ENCODE data around the gene KIF1A.

Gene KIF1A

DNA sequence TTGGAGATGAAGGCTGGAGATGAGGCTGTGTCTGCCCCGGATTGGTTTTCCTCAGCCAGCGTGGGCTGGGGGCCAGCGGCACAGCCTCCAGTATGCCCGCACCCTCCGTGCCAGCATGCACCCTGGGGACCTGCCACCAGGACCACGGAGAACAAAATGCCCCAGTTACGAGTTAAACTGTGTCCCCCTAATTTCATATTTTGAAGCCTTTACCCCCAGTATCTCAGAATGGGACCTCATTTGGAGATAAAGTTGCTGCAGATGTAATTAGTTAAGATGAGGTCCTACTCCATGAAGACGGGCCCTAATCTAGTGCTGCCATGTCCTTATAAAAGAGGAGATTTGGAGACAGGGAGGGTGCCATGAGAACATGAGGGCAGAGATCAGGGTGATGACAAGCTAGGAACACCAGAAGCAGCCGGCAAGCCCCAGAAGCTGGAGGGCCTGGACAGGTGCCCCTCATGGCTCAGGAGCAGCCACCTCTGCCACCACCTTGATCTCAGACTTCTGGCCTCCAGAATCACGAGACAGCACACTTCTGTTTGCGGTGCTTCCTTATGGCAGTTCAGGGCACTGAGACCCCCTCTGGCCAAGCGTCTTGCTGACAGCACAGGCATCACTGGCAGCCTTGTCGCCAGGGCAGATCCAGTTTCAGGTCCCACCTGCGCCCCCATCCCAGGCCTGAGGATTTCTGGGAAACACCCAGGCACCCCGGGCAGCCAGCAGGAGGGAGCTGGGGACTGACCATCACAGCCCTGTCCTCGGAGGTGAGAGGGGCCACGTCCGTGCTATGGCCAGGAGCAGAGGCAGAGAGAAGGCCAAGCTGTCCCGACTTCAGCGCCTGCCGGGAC is 29.4 kb downstream of the KIF1A start:
- DNase-seq (ENCODE audit: extremely low read depth, insufficient read length): no peak
- Histone ChIP-seq H3K36me3 (ENCODE audit: control insufficient read depth, insufficient read depth, low read length) (no peaks in the 10 kb centered on the region), H3K27me3 (replicated peaks; ENCODE audit: control insufficient read depth, insufficient read depth, low read length) (no peaks in the 10 kb centered on the region; the same call in 1 of the 2 replicates), H3K4me3 (replicated peaks; ENCODE audit: low read depth, low read length) (no peak overlapping the region)
- TF ChIP-seq, protein P1, sequence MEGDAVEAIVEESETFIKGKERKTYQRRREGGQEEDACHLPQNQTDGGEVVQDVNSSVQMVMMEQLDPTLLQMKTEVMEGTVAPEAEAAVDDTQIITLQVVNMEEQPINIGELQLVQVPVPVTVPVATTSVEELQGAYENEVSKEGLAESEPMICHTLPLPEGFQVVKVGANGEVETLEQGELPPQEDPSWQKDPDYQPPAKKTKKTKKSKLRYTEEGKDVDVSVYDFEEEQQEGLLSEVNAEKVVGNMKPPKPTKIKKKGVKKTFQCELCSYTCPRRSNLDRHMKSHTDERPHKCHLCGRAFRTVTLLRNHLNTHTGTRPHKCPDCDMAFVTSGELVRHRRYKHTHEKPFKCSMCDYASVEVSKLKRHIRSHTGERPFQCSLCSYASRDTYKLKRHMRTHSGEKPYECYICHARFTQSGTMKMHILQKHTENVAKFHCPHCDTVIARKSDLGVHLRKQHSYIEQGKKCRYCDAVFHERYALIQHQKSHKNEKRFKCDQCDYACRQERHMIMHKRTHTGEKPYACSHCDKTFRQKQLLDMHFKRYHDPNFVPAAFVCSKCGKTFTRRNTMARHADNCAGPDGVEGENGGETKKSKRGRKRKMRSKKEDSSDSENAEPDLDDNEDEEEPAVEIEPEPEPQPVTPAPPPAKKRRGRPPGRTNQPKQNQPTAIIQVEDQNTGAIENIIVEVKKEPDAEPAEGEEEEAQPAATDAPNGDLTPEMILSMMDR (IDR thresholded peaks at IDR 0.05; ENCODE audit: insufficient read depth, low read length, poor library complexity, severe bottlenecking): no peak

DNA sequence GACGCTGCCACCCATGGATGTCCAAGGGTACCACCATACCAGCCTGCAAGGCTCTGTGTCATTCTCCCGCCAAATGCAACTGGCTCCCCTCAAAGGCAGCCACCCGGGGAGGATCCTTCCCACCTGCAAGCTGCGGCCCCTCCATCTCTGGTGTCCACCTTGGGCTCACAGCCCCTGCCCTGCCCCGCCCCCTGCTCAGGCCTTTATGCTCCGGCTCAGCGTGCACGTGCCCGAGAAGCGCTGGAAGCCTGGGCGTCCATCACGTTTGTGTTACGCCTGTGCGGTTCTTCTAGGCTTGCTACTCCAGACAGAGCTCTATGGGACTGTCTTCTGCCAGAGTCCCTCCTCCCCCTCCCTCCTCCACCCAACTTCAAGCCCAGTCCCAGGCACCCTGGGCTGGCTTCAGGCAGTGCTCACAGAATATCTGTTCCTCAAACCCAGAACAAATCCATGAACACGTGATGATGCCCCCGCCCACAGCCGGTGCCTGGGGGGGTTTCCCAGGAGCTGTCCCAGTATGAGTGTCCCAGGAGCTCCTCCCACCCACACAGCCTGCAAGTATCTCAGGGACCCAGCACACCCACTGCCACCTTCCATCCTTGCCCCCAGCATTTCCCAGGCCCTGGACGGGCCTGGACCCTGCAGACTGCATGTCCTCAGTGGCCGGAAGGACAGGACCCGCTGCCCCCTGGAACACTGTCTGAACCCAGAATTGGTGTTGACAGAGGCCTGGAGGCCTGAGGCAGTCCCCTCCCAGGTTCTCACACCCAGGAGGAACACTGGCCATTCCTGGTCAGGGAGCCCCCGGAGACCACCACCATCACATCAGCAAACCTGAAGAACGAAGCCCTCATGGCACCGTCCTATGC is 30.3 kb downstream of the KIF1A start:
- Histone ChIP-seq H3K4me3 (replicated peaks; ENCODE audit: low read depth, low read length) (no peak overlapping the region), H3K27me3 (replicated peaks; ENCODE audit: control insufficient read depth, insufficient read depth, low read length) (no peaks in the 10 kb centered on the region; the same call in 1 of the 2 replicates), H3K36me3 (ENCODE audit: control insufficient read depth, insufficient read depth, low read length) (no peaks in the 10 kb centered on the region)
- DNase-seq (ENCODE audit: extremely low read depth, insufficient read length): no peak
- TF ChIP-seq, protein P1 (IDR thresholded peaks at IDR 0.05; ENCODE audit: insufficient read depth, low read length, poor library complexity, severe bottlenecking): no peak

DNA sequence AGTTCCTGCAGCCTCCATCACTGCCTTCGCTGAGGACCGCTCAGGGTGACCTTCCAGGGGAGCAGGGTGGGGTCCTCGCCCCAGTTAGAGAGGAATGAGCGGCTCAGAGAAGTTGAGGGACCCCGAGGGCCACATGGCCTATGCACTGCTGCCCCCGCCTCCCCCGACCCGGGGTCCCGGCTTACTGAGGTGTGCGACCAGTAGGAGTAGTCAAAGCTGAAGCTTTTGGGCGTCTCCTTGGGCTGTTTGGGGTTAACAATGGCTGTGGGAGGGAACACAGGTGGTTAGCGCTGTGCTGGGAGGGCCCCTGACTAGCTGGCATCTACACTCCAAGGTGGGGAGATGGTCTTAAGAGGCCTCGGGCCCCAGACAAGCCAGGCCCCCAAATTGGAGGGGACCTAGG is 31.0 kb downstream of the KIF1A start:
- DNase-seq (ENCODE audit: extremely low read depth, insufficient read length): no peak
- no peaks in the 10 kb centered on the region for H3K36me3 ChIP-seq (ENCODE audit: control insufficient read depth, insufficient read depth, low read length)
- TF ChIP-seq, protein P1 (IDR thresholded peaks at IDR 0.05; ENCODE audit: insufficient read depth, low read length, poor library complexity, severe bottlenecking): no peak
- no peak overlapping the region for H3K4me3 ChIP-seq (replicated peaks; ENCODE audit: low read depth, low read length)
- H3K27me3 ChIP-seq (replicated peaks; ENCODE audit: control insufficient read depth, insufficient read depth, low read length): no peaks in the 10 kb centered on the region; the same call in 1 of the 2 replicates

DNA sequence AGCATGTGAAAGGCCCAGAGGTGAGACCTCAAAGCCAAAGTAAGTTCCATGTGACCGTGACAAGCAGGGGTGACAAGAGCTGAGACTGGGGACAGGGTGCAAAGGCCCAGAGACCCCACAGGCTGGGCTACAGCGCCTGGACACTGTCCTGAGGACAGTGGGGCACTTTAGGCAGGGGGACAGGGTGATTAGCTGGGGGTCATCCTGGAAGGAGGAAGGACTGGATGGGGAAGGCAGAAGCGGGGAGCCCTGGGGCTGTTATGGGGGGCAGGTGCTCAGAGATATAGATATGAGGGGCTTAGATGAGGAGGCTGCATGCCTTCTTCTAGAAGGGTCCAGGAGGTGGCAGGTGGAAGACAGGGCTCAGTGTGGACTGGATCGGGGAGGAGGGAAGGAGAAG is 31.5 kb downstream of the KIF1A start:
- Histone ChIP-seq H3K27me3 (replicated peaks; ENCODE audit: control insufficient read depth, insufficient read depth, low read length) (no peaks in the 10 kb centered on the region; the same call in 1 of the 2 replicates), H3K36me3 (ENCODE audit: control insufficient read depth, insufficient read depth, low read length) (no peaks in the 10 kb centered on the region), H3K4me3 (replicated peaks; ENCODE audit: low read depth, low read length) (no peak overlapping the region)
- no peak for DNase-seq (ENCODE audit: extremely low read depth, insufficient read length)
- TF ChIP-seq, protein P1 (IDR thresholded peaks at IDR 0.05; ENCODE audit: insufficient read depth, low read length, poor library complexity, severe bottlenecking): no peak

DNA sequence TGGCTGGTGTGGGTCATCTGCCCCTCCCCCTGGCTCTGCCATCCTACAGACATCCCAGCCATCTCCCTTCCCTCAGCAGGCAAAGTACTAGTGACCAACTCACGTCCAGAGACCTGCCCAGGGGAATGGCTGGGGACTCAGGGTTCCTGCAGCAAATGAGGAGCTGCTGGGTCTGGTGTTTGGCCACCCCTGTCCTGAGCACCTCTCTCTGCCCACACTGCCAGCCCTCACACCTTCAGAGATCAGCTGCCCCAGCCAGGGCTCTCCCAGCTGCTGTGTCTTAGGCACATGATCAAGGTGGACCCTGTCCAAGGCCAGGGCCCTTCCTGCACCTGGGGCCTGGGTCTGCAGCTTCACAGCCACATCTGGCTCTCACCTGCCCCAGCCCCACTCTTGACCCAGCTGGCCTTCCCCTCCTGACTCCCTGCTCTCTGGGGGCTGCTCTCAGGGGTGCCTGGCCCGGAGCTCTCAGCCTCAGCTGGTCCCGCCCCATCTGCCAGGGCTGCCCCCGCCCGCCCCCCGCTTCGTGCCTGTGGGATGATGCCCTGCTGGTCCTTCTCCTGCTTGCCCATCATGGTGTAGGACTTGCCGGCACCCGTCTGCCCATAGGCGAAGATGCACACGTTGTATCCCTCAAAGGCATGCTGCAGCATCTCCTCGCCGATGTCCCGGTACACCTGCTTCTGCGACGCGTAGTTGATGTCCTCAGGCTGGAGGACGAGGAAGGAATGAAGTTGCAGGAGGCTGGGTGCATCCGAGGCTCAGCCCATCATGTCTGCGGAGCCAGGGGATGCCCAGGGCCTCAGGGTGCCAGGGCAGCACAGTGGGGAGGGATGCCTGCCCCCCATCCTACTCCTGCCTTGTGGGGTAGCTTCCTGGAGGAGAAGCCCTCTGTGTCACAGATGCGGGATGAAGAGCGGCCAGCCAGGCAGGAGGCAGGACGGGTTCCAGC is 32.2 kb downstream of the KIF1A start:
- TF ChIP-seq, protein P1 (IDR thresholded peaks at IDR 0.05; ENCODE audit: insufficient read depth, low read length, poor library complexity, severe bottlenecking): no peak
- no peak for DNase-seq (ENCODE audit: extremely low read depth, insufficient read length)
- Histone ChIP-seq H3K4me3 (replicated peaks; ENCODE audit: low read depth, low read length) (no peak overlapping the region), H3K27me3 (replicated peaks; ENCODE audit: control insufficient read depth, insufficient read depth, low read length) (no peaks in the 10 kb centered on the region; the same call in 1 of the 2 replicates), H3K36me3 (ENCODE audit: control insufficient read depth, insufficient read depth, low read length) (no peaks in the 10 kb centered on the region)

All from GM06990 (cell line).